RPMI8226 (cell line): ENCODE results near the gene NKPD1.

Experiments used
- DNase-seq: peaks from one replicate; pipeline ENCODE4 v3.0.0-alpha.2; 2015

NKPD1 gene

DNA sequence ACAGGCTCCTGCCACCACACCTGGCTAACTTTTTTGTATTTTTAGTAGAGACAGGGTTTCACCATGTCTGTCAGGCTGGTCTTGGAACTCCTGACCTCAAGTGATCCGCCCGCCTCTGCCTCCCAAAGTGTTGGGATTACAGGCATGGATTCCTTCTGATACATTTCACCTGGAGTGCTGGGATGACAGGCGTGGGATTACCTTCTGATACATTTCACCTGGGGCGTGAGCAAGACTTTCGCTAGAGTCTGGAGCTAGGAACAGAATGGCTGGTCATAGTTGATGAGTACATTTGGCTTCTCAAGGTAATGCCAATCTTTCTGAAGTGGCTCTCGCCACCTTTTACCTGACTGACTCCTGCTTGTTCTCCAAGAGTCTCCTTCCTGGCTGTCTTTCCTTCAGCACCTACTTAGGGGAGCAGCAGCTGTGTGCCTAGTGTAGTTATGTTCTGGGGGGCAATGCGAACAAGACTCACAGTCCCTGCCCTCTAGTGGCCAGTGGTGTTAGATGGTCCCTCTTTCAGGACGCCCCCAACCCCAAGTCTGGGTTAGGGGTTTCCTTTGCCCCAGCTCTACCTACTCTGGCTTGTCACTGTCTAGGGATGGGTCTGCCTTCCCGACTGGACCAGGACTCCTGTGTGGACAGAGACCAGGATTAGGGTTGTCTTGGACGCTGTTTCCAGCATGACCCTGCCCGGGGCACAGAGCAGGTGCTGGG, 48.5 kb downstream of the NKPD1 start:
- no peak for DNase-seq
